HL-60 (cell line): Measurements from ENCODE around the gene CLEC20A.

Source experiments
- DNase-seq, 2 experiments: peaks; one replicate each; pipeline ENCODE4 v3.0.0-alpha.2; 2010 to 2020; ENCODE audit warnings: low read depth in 1 of 2, low spot score in 1 of 2
- H3K27ac ChIP-seq: fragments of 250-450 bp; sonication (Bioruptor Pico); replicated peaks from 2 replicates; pipeline ENCODE4 v1.5.1; 2020; ENCODE audit warnings: mild to moderate bottlenecking, moderate library complexity
- H3K27me3 ChIP-seq: fragments of 250-450 bp; sonication (Bioruptor Pico); 2 replicates; pipeline ENCODE4 v1.5.1; 2021; ENCODE audit warnings: mild to moderate bottlenecking, moderate library complexity; ENCODE audit not compliant: insufficient read depth, poor library complexity, severe bottlenecking
- H3K4me3 ChIP-seq: replicated peaks from 2 replicates; pipeline ENCODE4 v1.5.1; 2011; ENCODE audit warnings: mild to moderate bottlenecking, control low read depth, low read length; ENCODE audit not compliant: insufficient read depth
- CTCF ChIP-seq: IDR thresholded peaks from one replicate; pipeline ENCODE4 v1.5.1; 2011; ENCODE audit warnings: low read length, control low read depth, inconsistent platforms; ENCODE audit not compliant: insufficient read depth
- GABPA ChIP-seq: IDR thresholded peaks from 2 replicates; pipeline ENCODE4 v1.6.1; 2012; ENCODE audit warnings: low read depth
- POLR2AphosphoS5 ChIP-seq: IDR thresholded peaks from 2 replicates; pipeline ENCODE4 v1.6.1; 2012; ENCODE audit warnings: low read depth
- REST ChIP-seq: IDR thresholded peaks from 2 replicates; pipeline ENCODE4 v1.6.1; 2012; ENCODE audit warnings: low read depth; ENCODE audit not compliant: insufficient replicate concordance
- SPI1 ChIP-seq: IDR thresholded peaks from 2 replicates; pipeline ENCODE4 v1.6.1; 2012; ENCODE audit warnings: low read depth, mild to moderate bottlenecking, borderline replicate concordance

CLEC20A gene

GRCh38 chr1:178498896-178499675, 2.3 kb upstream of the CLEC20A start:
- TF ChIP-seq SPI1: no peak
- TF ChIP-seq GABPA: no peak
- TF ChIP-seq CTCF: no peak
- TF ChIP-seq REST: no peak
- no peak for DNase-seq
- Histone ChIP-seq H3K27ac (no peak overlapping the region), H3K27me3 (no peaks in the 10 kb centered on the region), H3K4me3 (no peak overlapping the region)

GRCh38 chr1:178497903-178498478, 1.2 kb upstream of the CLEC20A start:
- Histone ChIP-seq H3K27ac (no peak overlapping the region), H3K4me3 (no peak overlapping the region), H3K27me3 (no peaks in the 10 kb centered on the region)
- no peak for DNase-seq
- TF ChIP-seq REST (no peak), CTCF (no peak), GABPA (no peak), POLR2AphosphoS5 (no peak), SPI1 (no peak)

GRCh38 chr1:178495741-178496409, 889 bp downstream of the CLEC20A start:
- Histone ChIP-seq H3K27ac (no peak overlapping the region), H3K27me3 (no peaks in the 10 kb centered on the region)
- no peak for DNase-seq

GRCh38 chr1:178495158-178495557, 1.6 kb downstream of the CLEC20A start:
- H3K4me3 ChIP-seq: no peak overlapping the region
- H3K27me3 ChIP-seq: no peaks in the 10 kb centered on the region
- DNase-seq: no peak
- H3K27ac ChIP-seq: no peak overlapping the region
- TF ChIP-seq REST (no peak), GABPA (no peak), CTCF (no peak)

More at GRCh38 chr1:178495741-178496409, 889 bp downstream of the CLEC20A start:
- H3K4me3 ChIP-seq: no peak overlapping the region
- TF ChIP-seq SPI1 (no peak), GABPA (no peak)
